ENCODE data around the gene TRPV6.

The TRPV6 gene

DNA sequence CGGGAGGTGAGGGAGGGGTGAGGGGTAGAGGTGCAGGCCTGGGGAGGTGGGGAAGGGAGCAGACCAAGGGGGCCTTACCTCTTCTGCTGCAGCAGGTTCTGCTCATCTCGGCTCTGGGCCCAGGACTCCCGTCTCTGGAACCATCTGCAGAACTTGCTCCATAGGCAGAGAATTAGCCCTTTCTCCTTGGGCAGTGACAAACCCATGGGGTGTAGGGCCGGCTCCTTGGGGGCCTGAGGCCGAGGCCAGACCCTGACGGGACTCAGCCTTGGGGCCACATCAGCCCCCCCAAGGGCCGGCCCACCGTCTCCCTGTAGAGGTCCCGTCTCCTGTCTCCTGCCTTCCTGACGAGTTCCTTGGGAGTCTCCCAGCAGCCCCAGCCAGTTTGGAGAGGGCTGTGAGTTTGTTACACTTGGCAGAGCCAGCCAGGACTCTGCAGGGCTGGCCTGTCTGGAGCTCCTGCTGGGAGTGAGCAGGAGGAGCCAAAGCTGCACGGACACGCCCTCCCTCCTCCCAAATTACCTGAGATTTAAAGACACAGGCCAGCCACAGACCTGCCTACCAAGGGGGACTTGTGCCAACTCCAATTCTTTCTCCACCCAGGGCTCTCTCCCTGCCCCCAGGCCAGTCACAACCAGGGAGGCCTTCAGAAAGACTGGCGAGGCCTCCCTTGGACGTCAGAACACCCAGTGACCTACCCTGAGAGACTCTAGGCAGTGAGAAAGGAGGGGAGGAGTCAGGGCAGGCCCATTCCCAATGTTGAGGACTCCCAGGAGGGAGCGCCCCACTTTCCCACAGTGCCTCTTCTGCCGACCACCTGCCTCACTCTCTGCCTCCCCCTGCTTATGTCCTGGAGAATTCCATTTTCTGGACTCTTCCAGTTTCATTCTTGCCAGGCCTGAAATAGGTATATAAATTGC lies at the start of gene TRPV6:
Gene TRPV6 (minus strand): TSS at position 435 of the 920 bp plus-strand sequence.
- DNase-seq (ENCODE audit: low spot score): peak; percentile 71

GRCh38 chr7:142934056-142934455 lies 48.5 kb upstream of the TRPV6 start:
- no peak for DNase-seq (ENCODE audit: low spot score)

- DNase-seq (ENCODE audit: low spot score): no peak
Observed at GRCh38 chr7:142933624-142934023, 48.1 kb upstream of the TRPV6 start, which contains the start of gene TRPV5. TSS of gene TRPV5 (minus strand) at chr7:142933746. CDS start at chr7:142933459, 287 bp downstream.

DNA sequence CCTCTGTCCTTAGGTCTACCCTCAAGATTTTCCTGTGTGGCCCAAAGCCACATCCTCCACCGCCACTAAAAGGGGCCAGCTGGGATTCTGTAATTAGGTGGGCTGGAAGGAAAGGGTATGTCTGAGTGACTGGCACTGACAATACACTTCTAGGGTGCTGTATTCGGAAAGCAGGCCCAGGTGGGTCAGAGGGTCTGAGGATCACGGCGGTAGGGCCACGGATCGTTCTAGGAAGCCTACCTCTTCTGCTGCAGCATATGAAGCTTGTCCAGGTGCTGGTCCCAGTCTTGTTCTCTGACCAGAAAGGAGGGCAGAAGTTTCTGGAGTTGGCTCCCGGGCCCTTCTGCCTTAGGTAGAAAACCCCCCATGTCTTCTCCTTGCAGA lies 47.5 kb upstream of the TRPV6 start:
- no peak for DNase-seq (ENCODE audit: low spot score)

- DNase-seq (ENCODE audit: low spot score): no peak
Observed at GRCh38 chr7:142932386-142933091, 47.0 kb upstream of the TRPV6 start.

DNA sequence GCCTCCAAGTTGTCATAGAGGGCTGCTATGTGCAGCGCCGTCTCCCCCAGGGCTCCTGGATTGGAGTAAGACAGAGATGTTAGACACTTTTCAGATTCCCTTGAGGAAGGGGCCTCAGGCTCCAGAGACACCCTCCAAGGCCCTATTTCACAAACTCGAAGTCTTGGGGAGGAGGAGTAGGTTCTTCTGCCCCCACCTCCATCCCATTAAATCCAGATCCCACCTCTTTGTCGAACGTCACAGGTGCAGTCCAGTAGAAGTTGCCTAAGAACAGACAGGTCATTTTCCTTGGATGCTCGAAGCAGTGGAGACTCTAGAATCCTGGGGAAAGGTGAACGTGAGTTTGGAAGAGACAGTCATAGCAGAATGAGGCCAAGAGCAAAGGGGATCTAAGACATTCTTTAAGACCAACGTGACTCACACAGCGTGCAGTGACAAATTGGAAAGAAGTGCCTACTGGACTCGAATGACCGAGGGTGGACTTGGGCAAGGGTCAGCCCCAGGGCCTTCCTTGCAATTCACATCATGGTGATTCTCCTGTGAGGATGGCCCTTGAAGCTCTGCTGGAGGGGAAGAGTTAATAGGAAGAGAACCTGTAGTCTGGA lies 44.7 kb upstream of the TRPV6 start:
- no peak for DNase-seq (ENCODE audit: low spot score)

GRCh38 chr7:142927949-142928348 lies 42.4 kb upstream of the TRPV6 start:
- no peak for DNase-seq (ENCODE audit: low spot score)

- no peak for DNase-seq (ENCODE audit: low spot score)
Observed at GRCh38 chr7:142927085-142927745, 41.7 kb upstream of the TRPV6 start.

DNA sequence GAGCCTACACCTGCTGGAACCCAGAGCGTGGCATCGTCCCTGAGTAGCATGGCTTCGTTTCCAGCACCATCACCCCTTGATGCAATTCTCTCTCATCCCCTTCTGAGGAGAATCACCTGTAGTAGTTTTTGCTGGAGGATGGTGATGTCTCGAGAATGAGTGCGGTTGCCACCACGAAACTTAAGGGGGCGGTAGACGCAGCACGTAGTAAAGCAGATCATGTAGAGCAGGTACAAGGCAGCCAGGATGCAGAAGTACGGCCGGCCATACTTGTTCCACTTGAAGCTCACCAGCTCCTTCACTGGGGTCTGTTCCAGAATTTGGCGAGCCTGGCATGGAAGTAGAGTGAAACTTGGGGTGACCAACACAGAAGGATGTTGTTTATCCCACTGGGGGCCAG lies 39.9 kb upstream of the TRPV6 start:
- DNase-seq (ENCODE audit: low spot score): no peak

- no peak for DNase-seq (ENCODE audit: low spot score)
Observed at GRCh38 chr7:142923391-142923790, 37.8 kb upstream of the TRPV6 start.

- no peak for DNase-seq (ENCODE audit: low spot score)
Observed at GRCh38 chr7:142919656-142920055, 34.1 kb upstream of the TRPV6 start.

GRCh38 chr7:142918901-142919300 lies 33.4 kb upstream of the TRPV6 start:
- no peak for DNase-seq (ENCODE audit: low spot score)

DNA sequence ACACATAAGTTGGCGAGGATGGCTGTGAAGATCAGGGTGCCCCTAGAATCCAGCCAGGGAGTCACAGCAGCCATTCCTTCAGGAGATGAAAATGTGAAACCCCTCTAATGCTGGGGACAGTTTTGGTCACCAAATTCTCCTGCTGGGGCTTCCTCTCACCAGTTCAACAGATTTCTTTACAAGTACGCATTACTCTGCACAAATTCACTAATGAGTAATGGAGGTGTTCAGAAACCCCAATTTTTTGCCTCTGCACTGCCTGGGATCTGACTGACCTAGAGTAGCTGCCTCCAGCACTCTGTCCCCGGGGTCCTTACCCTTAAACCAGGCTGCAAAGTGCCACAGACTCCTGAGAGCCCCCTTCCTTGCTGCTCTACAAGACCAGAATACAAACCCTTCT lies 31.9 kb upstream of the TRPV6 start:
- no peak for DNase-seq (ENCODE audit: low spot score)

DNA sequence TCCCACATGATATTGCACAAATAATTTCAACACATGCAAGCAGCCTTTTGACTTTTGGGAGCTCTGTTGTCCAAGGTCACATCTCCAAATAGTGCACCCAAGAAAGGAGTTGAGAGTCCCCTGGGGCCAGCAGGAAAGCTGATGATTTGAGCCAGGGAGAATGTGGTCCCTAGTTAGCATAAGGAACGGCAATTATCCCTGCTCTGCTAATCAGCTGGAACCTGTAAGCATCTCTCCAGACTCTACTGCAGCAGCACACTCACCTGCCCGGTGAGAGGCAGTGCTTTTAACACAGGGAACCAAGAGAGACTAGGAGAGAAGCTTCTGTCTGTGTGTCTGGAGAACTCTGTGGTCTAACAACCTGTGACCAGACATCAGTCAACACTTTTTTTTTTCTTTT lies 31.0 kb upstream of the TRPV6 start:
- no peak for DNase-seq (ENCODE audit: low spot score)

GRCh38 chr7:142915315-142915714 lies 29.8 kb upstream of the TRPV6 start:
- no peak for DNase-seq (ENCODE audit: low spot score)

DNA sequence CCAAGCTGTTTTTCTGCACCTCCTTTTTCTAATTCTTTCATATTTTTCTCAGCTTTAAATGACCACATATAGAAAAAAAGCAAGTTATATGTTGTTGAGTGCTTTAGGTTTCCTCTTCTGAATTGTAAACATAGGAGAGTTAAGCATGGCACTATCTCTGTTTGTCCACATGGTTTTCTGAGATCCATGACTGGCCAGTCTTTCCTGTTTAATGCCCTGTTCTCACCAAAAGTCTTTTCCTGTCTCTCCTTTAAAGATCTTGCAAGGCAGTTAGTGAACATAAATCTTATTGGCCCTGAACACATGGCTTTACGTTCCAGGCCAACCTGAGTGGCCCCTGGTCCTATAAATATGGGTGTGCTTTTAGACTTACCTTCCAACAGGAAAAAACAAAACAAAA lies 28.6 kb upstream of the TRPV6 start:
- no peak for DNase-seq (ENCODE audit: low spot score)

- DNase-seq (ENCODE audit: low spot score): no peak
Observed at GRCh38 chr7:142913566-142913965, 28.0 kb upstream of the TRPV6 start.

- no peak for DNase-seq (ENCODE audit: low spot score)
Observed at GRCh38 chr7:142913051-142913450, 27.5 kb upstream of the TRPV6 start.

- no peak for DNase-seq (ENCODE audit: low spot score)
Observed at GRCh38 chr7:142910481-142910880, 24.9 kb upstream of the TRPV6 start.

DNA sequence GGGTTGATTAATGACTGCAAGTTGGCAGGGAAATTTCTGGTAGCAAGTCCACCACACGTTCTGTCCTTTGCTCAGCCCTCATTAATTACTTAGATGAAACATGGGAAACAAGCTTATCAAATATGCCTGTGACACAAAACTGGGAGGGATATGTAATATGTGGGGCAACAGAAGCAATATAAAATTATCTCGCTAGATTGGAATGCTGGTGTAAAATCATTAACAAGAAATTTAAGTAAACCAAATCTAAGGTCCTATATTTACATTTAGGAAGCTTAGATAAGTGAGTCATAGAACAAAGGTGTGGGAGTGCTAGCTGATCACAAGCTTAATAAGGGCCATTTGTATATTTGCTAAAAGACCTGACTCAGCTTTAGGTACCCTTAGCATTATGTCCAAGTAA lies 24.5 kb upstream of the TRPV6 start:
- DNase-seq (ENCODE audit: low spot score): peak; percentile 87

DNA sequence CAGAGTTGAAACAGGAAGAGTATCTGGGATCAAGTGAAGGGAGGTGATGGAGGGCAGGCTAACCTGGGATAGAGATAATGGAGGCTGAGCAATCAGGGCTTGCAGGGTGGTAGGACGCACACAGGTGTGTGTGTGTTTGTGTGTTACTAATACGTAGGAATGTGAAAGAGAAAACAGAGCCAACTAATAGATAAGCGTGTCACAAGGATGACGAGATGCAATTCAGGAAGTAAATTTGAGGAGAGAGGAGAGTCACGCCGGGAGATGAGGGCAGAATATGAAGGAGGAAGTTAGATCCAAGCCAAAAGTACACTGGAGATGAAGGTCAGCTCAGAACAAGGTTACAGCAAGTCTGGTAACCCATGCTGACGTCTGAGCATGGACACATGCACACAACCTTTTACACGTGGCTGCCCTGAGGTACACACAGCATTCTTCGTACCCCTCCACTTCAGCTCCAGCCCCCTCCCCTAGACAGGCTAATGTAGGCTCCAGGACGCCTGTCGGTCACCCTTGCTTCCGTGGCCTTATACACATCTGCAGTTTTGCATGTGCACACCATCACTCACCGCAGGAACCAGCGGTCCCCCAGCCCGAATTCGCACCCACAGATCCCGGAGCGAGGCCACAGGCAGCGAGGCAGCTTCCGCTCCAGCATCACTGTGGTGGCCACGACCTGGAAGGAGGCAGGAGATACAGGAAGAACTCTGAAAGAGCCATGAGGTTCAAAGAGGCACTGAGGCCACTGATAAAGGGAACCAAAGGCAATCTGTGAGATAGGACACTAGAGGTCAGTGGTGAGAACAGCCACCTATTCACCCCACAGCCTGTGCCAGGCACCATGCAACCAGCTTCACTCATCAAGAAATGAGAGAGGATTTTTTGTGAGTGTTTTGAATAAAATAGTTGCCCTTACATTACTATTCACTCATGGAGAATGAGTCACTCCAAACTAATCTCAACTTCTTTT lies 23.7 kb upstream of the TRPV6 start:
- peak; percentile 71 for DNase-seq (ENCODE audit: low spot score)

All from SW480 (cell line).